Activated naive CD4-positive, alpha-beta T cell treated with anti-CD3 and anti-CD28 coated beads, Interleukin-2, amount 50 U/mL, for 72 hours (primary cell): ENCODE measurements around the gene RIMS3. TPM values are rescaled to one million over a fixed set of nuclear protein-coding genes. Genes with fewer than 3 reads are reported as not detected.
"Not testable (repeated sequence)": the region's sequence is repeated elsewhere in the genome, so short reads cannot be mapped to it uniquely, and the experiment has no call there.

Experiments
- ATAC-seq, 2 donors: fragments of 150-1000 bp; cut with Tn5 transposase; 2 replicates each; pipeline ENCODE4 v1.10.0; 2021; ENCODE audit warnings: mild to moderate bottlenecking in 2 of 2, moderate library complexity in 2 of 2
- DNase-seq, 2 donors: peaks; one replicate each; pipeline ENCODE4 v3.0.0; 2021 to 2022; ENCODE audit warnings: low spot score in 2 of 2
- H3K27ac Mint-ChIP-seq, 2 donors: one replicate each; pipeline ENCODE4 v1.8.0; 2022; ENCODE audit warnings: mild to moderate bottlenecking in 2 of 2, mixed read lengths in 2 of 2
- H3K36me3 Mint-ChIP-seq, 2 donors: one replicate each; pipeline ENCODE4 v1.8.0; 2022; ENCODE audit warnings: mixed read lengths in 2 of 2
- H3K9me3 Mint-ChIP-seq, 2 donors: one replicate each; pipeline ENCODE4 v1.8.0; 2022; ENCODE audit warnings: mixed read lengths in 2 of 2
- total RNA-seq, 2 donors: library from RNA; stranded (reverse); gene quantifications; one replicate each; pipeline ENCODE4 v1.2.3, GENCODE V29; 2022

The RIMS3 gene
- total RNA-seq, result 1 to 10 TPM; 6.9 to 8.3 TPM

- H3K27ac Mint-ChIP-seq, result peak within 1 kb of the TSS; percentile 69 to 83
- ATAC-seq, result peak; percentile 74 to 82
Observed at GRCh38 chr1:40665335-40666171, at the start of gene RIMS3. Gene RIMS3 (minus strand): TSS chr1:40665682. CDS start chr1:40641925, 23,757 bp downstream.

GRCh38 chr1:40712997-40713396 is 47.5 kb upstream of the RIMS3 start:
- peaks cover 0 to 4% of the 10 kb centered on the region in 2 donors for H3K9me3 Mint-ChIP-seq
- peaks cover 5 to 21% of the 10 kb centered on the region in 2 donors for H3K36me3 Mint-ChIP-seq
- H3K27ac Mint-ChIP-seq, result peak overlapping the region in 1 of 2 donors; percentile 77
- ATAC-seq (no peak), DNase-seq (no peak)

More at GRCh38 chr1:40665335-40666171, at the start of gene RIMS3:
- Mint-ChIP-seq H3K9me3 (no peaks in the 10 kb centered on the region), H3K36me3 (no peaks in the 10 kb centered on the region)
- peak; percentile 83 to 94 for DNase-seq

GRCh38 chr1:40712405-40712944 is 47.0 kb upstream of the RIMS3 start:
- H3K9me3 Mint-ChIP-seq, result peaks cover 0 to 4% of the 10 kb centered on the region in 2 donors
- H3K27ac Mint-ChIP-seq, result peak overlapping the region in 1 of 2 donors; percentile 77
- DNase-seq, result no peak
- no peak for ATAC-seq
- peaks cover 5 to 21% of the 10 kb centered on the region in 2 donors for H3K36me3 Mint-ChIP-seq

GRCh38 chr1:40711465-40712404 is 46.3 kb upstream of the RIMS3 start:
- H3K36me3 Mint-ChIP-seq, result peaks cover 5 to 18% of the 10 kb centered on the region in 2 donors
- peak in 1 of 2 donors; percentile 31 for ATAC-seq

GRCh38 chr1:40710581-40711315 is 45.3 kb upstream of the RIMS3 start:
- DNase-seq (no peak), ATAC-seq (no peak)
- peaks cover 5 to 23% of the 10 kb centered on the region in 2 donors for H3K36me3 Mint-ChIP-seq
- peak overlapping the region in 1 of 2 donors; percentile 63 for H3K27ac Mint-ChIP-seq
- no peaks in the 10 kb centered on the region for H3K9me3 Mint-ChIP-seq

More at GRCh38 chr1:40711465-40712404, 46.3 kb upstream of the RIMS3 start:
- peak overlapping the region in 1 of 2 donors; percentile 80 for H3K27ac Mint-ChIP-seq
- H3K9me3 Mint-ChIP-seq, result peaks cover 0 to 3% of the 10 kb centered on the region in 2 donors
- no peak for DNase-seq

- no peak for ATAC-seq
- peaks cover 5 to 23% of the 10 kb centered on the region in 2 donors for H3K36me3 Mint-ChIP-seq
- DNase-seq, result no peak
- peak overlapping the region in 1 of 2 donors; percentile 85 for H3K27ac Mint-ChIP-seq
- no peaks in the 10 kb centered on the region for H3K9me3 Mint-ChIP-seq
Observed at GRCh38 chr1:40709802-40710278, 44.4 kb upstream of the RIMS3 start.

GRCh38 chr1:40709100-40709801 is 43.8 kb upstream of the RIMS3 start:
- H3K27ac Mint-ChIP-seq, result peak overlapping the region; percentile 85 to 89
- H3K9me3 Mint-ChIP-seq, result no peaks in the 10 kb centered on the region
- peaks cover 5 to 23% of the 10 kb centered on the region in 2 donors for H3K36me3 Mint-ChIP-seq
- peak; percentile 60 to 68 for DNase-seq
- peak; percentile 96 to 98 for ATAC-seq

GRCh38 chr1:40708750-40709099 is 43.2 kb upstream of the RIMS3 start:
- ATAC-seq (peak; percentile 81 to 86), DNase-seq (no peak)
- peak overlapping the region; percentile 85 to 89 for H3K27ac Mint-ChIP-seq

GRCh38 chr1:40706626-40707025 is 41.1 kb upstream of the RIMS3 start:
- Mint-ChIP-seq H3K36me3 (peaks cover 0 to 13% of the 10 kb centered on the region in 2 donors), H3K27ac (no peak overlapping the region), H3K9me3 (no peaks in the 10 kb centered on the region)
- DNase-seq (no peak), ATAC-seq (no peak)

More at GRCh38 chr1:40708750-40709099, 43.2 kb upstream of the RIMS3 start:
- Mint-ChIP-seq H3K9me3 (no peaks in the 10 kb centered on the region), H3K36me3 (peaks cover 5 to 23% of the 10 kb centered on the region in 2 donors)

GRCh38 chr1:40704817-40705733 is 39.6 kb upstream of the RIMS3 start:
- Mint-ChIP-seq H3K9me3 (no peaks in the 10 kb centered on the region), H3K27ac (peak overlapping the region in 1 of 2 donors; percentile 72), H3K36me3 (peaks cover 0 to 13% of the 10 kb centered on the region in 2 donors)
- DNase-seq, result no peak
- no peak for ATAC-seq

- peak overlapping the region; percentile 60 to 72 for H3K27ac Mint-ChIP-seq
- peaks cover 0 to 13% of the 10 kb centered on the region in 2 donors for H3K36me3 Mint-ChIP-seq
- no peaks in the 10 kb centered on the region for H3K9me3 Mint-ChIP-seq
- DNase-seq (no peak), ATAC-seq (no peak)
Observed at GRCh38 chr1:40703316-40703715, 37.8 kb upstream of the RIMS3 start.

GRCh38 chr1:40702810-40703209 is 37.3 kb upstream of the RIMS3 start:
- ATAC-seq, DNase-seq, H3K9me3 Mint-ChIP-seq: not testable (repeated sequence)
- Mint-ChIP-seq H3K27ac (peak overlapping the region in 1 of 2 donors; percentile 71), H3K36me3 (peaks cover 0 to 13% of the 10 kb centered on the region in 2 donors)

GRCh38 chr1:40701684-40702083 is 36.2 kb upstream of the RIMS3 start:
- no peak for DNase-seq
- ATAC-seq, result no peak
- peaks cover 5 to 24% of the 10 kb centered on the region in 2 donors for H3K36me3 Mint-ChIP-seq
- no peaks in the 10 kb centered on the region for H3K9me3 Mint-ChIP-seq
- H3K27ac Mint-ChIP-seq, result peak overlapping the region in 1 of 2 donors; percentile 71

GRCh38 chr1:40699787-40700186 is 34.3 kb upstream of the RIMS3 start:
- H3K36me3 Mint-ChIP-seq, result peaks cover 6 to 20% of the 10 kb centered on the region in 2 donors
- no peak for DNase-seq
- peak overlapping the region in 1 of 2 donors; percentile 69 for H3K27ac Mint-ChIP-seq
- H3K9me3 Mint-ChIP-seq, result no peaks in the 10 kb centered on the region
- peak; percentile 60 to 80 for ATAC-seq
